SU-DHL-6 (cell line): ENCODE data around the gene CLRN2.

ENCODE experiments used
- CTCF ChIP-seq: fragments of 200-600 bp; sonication (generic); IDR thresholded peaks from one replicate; pipeline ENCODE4 v1.5.1; 2017; ENCODE audit warnings: antibody characterized with exemption, mild to moderate bottlenecking, low read length, moderate library complexity; ENCODE audit not compliant: insufficient read depth, poor library complexity, severe bottlenecking
- EZH2phosphoT487 ChIP-seq: fragments of 200-600 bp; sonication (generic), shearing (Covaris generic); conservative IDR thresholded peaks from 2 replicates; pipeline ENCODE4 v1.6.1; 2018; ENCODE audit warnings: mild to moderate bottlenecking, antibody characterized with exemption, low read length, moderate library complexity, mixed read lengths

- TF ChIP-seq CTCF (no peak), EZH2phosphoT487 (no peak)
Measured at GRCh38 chr4:17526695-17527477, 11.9 kb downstream of the CLRN2 start.
